Melanocyte of skin (primary cell): ENCODE results near the gene GPR33. TPM values are rescaled to one million over a fixed set of nuclear protein-coding genes. Genes with fewer than 3 reads are reported as not detected.

Experiments
- total RNA-seq, 2 donors: library from RNA; depleted of rRNA; stranded (reverse); fragments of >200 nt; gene quantifications; 2 replicates each; pipeline ENCODE4 v1.2.3, GENCODE V29; 2012

GPR33 gene
- total RNA-seq, result not detected

GRCh38 chr14:31487886-31488285, at the start of gene GPR33:
TSS of gene GPR33 (minus strand) at chr14:31488039. CDS start at chr14:31483965, 4,074 bp downstream.

GRCh38 chr14:31456841-31457664, 30.8 kb downstream of the GPR33 start, which contains the start of gene DTD2:
TSS of gene DTD2 (minus strand) at chr14:31457506. CDS start at chr14:31457393, 113 bp downstream.

Other genes starting within 250 kb of the GPR33 start
- gene HEATR5A, start 67.5 kb downstream of the GPR33 start, total RNA-seq, result 10 to 100 TPM; 68.1 to 68.9 TPM
- 10 to 100 TPM; 42.3 to 44.3 TPM for gene DTD2, start 30.5 kb downstream of the GPR33 start, total RNA-seq
- gene NUBPL, start 73.4 kb upstream of the GPR33 start, total RNA-seq, result 10 to 100 TPM; 10.3 to 13.4 TPM